T-helper 17 cell (primary cell): ENCODE data around the gene FAM83G. TPM values are rescaled to one million over a fixed set of nuclear protein-coding genes. Genes with fewer than 3 reads are reported as not detected.
A peak's percentile ranks its signal among the peaks of the same experiment; 100 is the strongest.
"Not testable (repeated sequence)": the region's sequence is repeated elsewhere in the genome, so short reads cannot be mapped to it uniquely, and the experiment has no call there.

Experiments
- ATAC-seq: fragments of 150-1000 bp; cut with Tn5 transposase; 2 replicates; pipeline ENCODE4 v1.10.0; 2021; ENCODE audit warnings: mild to moderate bottlenecking, moderate library complexity
- DNase-seq, 3 donors: peaks; one replicate each; pipeline versions ENCODE4 v3.0.0 to v3.0.0-alpha.2; 2020 to 2021
- H3K9me3 ChIP-seq: one replicate; pipeline ENCODE4 v1.7.0; 2013; ENCODE audit warnings: low read length, mild to moderate bottlenecking; ENCODE audit not compliant: control insufficient read depth, poor library complexity, severe bottlenecking
- H3K27ac Mint-ChIP-seq: one replicate; pipeline ENCODE4 v1.8.0; 2022; ENCODE audit warnings: mild to moderate bottlenecking, moderate library complexity, mixed read lengths
- H3K27me3 Mint-ChIP-seq: one replicate; pipeline ENCODE4 v1.8.0; 2022; ENCODE audit warnings: mixed read lengths
- H3K36me3 Mint-ChIP-seq: one replicate; pipeline ENCODE4 v1.8.0; 2022; ENCODE audit warnings: low read depth, mixed read lengths
- H3K4me1 Mint-ChIP-seq: one replicate; pipeline ENCODE4 v1.8.0; 2022; ENCODE audit warnings: mild to moderate bottlenecking, mixed read lengths
- H3K4me3 Mint-ChIP-seq: one replicate; pipeline ENCODE4 v1.8.0; 2022; ENCODE audit warnings: mild to moderate bottlenecking, moderate library complexity, mixed read lengths
- total RNA-seq, 4 donors: library from RNA in 2 of 4; stranded (reverse) in 2 of 4; gene quantifications; one replicate each; pipeline ENCODE4 v1.2.3 and lab custom pipeline; 2022 to 2026

The FAM83G gene
- total RNA-seq, 2 donors from 2014 or later: 7.8 to 7.9 TPM

- not testable (repeated sequence) for H3K36me3 Mint-ChIP-seq, H3K27ac Mint-ChIP-seq, H3K4me1 Mint-ChIP-seq, H3K27me3 Mint-ChIP-seq, H3K4me3 Mint-ChIP-seq, DNase-seq, H3K9me3 ChIP-seq
- ATAC-seq: peak; percentile 99
These were observed 27.9 kb upstream of the FAM83G start for GRCh38 chr17:19032377-19032988.

GRCh38 chr17:19031729-19032128 lies 27.2 kb upstream of the FAM83G start:
- H3K4me3 Mint-ChIP-seq, H3K27ac Mint-ChIP-seq, H3K9me3 ChIP-seq, H3K4me1 Mint-ChIP-seq, H3K27me3 Mint-ChIP-seq, H3K36me3 Mint-ChIP-seq: not testable (repeated sequence)
- DNase-seq: peak; percentile 9 to 31 (median 11)
- peak; percentile 63 for ATAC-seq

GRCh38 chr17:19030771-19031449 lies 26.3 kb upstream of the FAM83G start:
- H3K27me3 Mint-ChIP-seq, DNase-seq, ATAC-seq, H3K9me3 ChIP-seq, H3K4me3 Mint-ChIP-seq, H3K4me1 Mint-ChIP-seq, H3K36me3 Mint-ChIP-seq, H3K27ac Mint-ChIP-seq: not testable (repeated sequence)

- not testable (repeated sequence) for H3K4me1 Mint-ChIP-seq, DNase-seq, H3K9me3 ChIP-seq, H3K27ac Mint-ChIP-seq, H3K36me3 Mint-ChIP-seq, ATAC-seq, H3K4me3 Mint-ChIP-seq, H3K27me3 Mint-ChIP-seq
These were observed 25.2 kb upstream of the FAM83G start for GRCh38 chr17:19029740-19030139.

- H3K27ac Mint-ChIP-seq, H3K9me3 ChIP-seq, H3K36me3 Mint-ChIP-seq, H3K27me3 Mint-ChIP-seq, H3K4me1 Mint-ChIP-seq, DNase-seq, H3K4me3 Mint-ChIP-seq, ATAC-seq: not testable (repeated sequence)
These were observed 24.1 kb upstream of the FAM83G start for GRCh38 chr17:19028671-19029070.

- peak; percentile 41 for ATAC-seq
- Mint-ChIP-seq H3K4me3 (peak overlapping the region; percentile 65), H3K27me3 (no peaks in the 10 kb centered on the region), H3K27ac (peak overlapping the region; percentile 86), H3K36me3 (no peaks in the 10 kb centered on the region), H3K4me1 (peaks cover 11% of the 10 kb centered on the region)
- no peak for DNase-seq
- no peaks in the 10 kb centered on the region for H3K9me3 ChIP-seq
These were observed 19.8 kb upstream of the FAM83G start for GRCh38 chr17:19024101-19025078.

- no peak for ATAC-seq
- no peaks in the 10 kb centered on the region for H3K36me3 Mint-ChIP-seq
- H3K4me1 Mint-ChIP-seq: peaks cover 16% of the 10 kb centered on the region
- H3K27ac Mint-ChIP-seq: peak overlapping the region; percentile 86
- no peak for DNase-seq
- no peaks in the 10 kb centered on the region for H3K27me3 Mint-ChIP-seq
- peak overlapping the region; percentile 9 for H3K4me3 Mint-ChIP-seq
- no peaks in the 10 kb centered on the region for H3K9me3 ChIP-seq
These were observed 18.8 kb upstream of the FAM83G start for GRCh38 chr17:19023209-19023999.

GRCh38 chr17:19022747-19023146 lies 18.2 kb upstream of the FAM83G start:
- H3K27me3 Mint-ChIP-seq: no peaks in the 10 kb centered on the region
- ATAC-seq (no peak), DNase-seq (no peak)
- no peak overlapping the region for H3K27ac Mint-ChIP-seq
- no peaks in the 10 kb centered on the region for H3K36me3 Mint-ChIP-seq
- peak overlapping the region; percentile 9 for H3K4me3 Mint-ChIP-seq
- H3K4me1 Mint-ChIP-seq: peaks cover 18% of the 10 kb centered on the region
- H3K9me3 ChIP-seq: no peaks in the 10 kb centered on the region

GRCh38 chr17:19022128-19022527 lies 17.6 kb upstream of the FAM83G start:
- no peak for ATAC-seq
- no peaks in the 10 kb centered on the region for H3K27me3 Mint-ChIP-seq
- H3K9me3 ChIP-seq: no peaks in the 10 kb centered on the region
- no peak overlapping the region for H3K4me3 Mint-ChIP-seq
- H3K27ac Mint-ChIP-seq: no peak overlapping the region
- peaks cover 18% of the 10 kb centered on the region for H3K4me1 Mint-ChIP-seq
- no peaks in the 10 kb centered on the region for H3K36me3 Mint-ChIP-seq
- DNase-seq: no peak

GRCh38 chr17:19021622-19022083 lies 17.1 kb upstream of the FAM83G start:
- no peak overlapping the region for H3K4me3 Mint-ChIP-seq
- H3K4me1 Mint-ChIP-seq: peaks cover 21% of the 10 kb centered on the region
- no peaks in the 10 kb centered on the region for H3K36me3 Mint-ChIP-seq
- DNase-seq: no peak
- no peaks in the 10 kb centered on the region for H3K9me3 ChIP-seq
- ATAC-seq: no peak
- H3K27ac Mint-ChIP-seq: no peak overlapping the region
- H3K27me3 Mint-ChIP-seq: no peaks in the 10 kb centered on the region

GRCh38 chr17:19021011-19021621 lies 16.6 kb upstream of the FAM83G start:
- DNase-seq, H3K4me3 Mint-ChIP-seq, H3K36me3 Mint-ChIP-seq, ATAC-seq, H3K9me3 ChIP-seq, H3K27me3 Mint-ChIP-seq: not testable (repeated sequence)
- H3K4me1 Mint-ChIP-seq: peaks cover 21% of the 10 kb centered on the region
- peak overlapping the region; percentile 9 for H3K27ac Mint-ChIP-seq

GRCh38 chr17:19020016-19020415 lies 15.5 kb upstream of the FAM83G start:
- Mint-ChIP-seq H3K4me3 (no peak overlapping the region), H3K27ac (peak overlapping the region; percentile 9), H3K36me3 (no peaks in the 10 kb centered on the region), H3K4me1 (peaks cover 21% of the 10 kb centered on the region), H3K27me3 (peaks cover 7% of the 10 kb centered on the region)
- ATAC-seq: no peak
- no peak for DNase-seq
- no peaks in the 10 kb centered on the region for H3K9me3 ChIP-seq
